Upper lobe of right lung (tissue), 1 donor: ENCODE results near the gene FAM20B. TPM values are rescaled to one million over a fixed set of nuclear protein-coding genes. Genes with fewer than 3 reads are reported as not detected.

Experiments used
- ATAC-seq: fragments of 200-7000 bp; cut with Tn5 transposase; one replicate; pipeline ENCODE4 v1.9.1; 2020; ENCODE audit warnings: mild to moderate bottlenecking, moderate library complexity
- DNase-seq: peaks from one replicate; pipeline ENCODE4 v3.0.0-alpha.2; 2020
- H3K27ac ChIP-seq: fragments of 200-600 bp; one replicate; pipeline ENCODE4 v1.8.0; 2022
- H3K27me3 ChIP-seq: fragments of 200-600 bp; one replicate; pipeline ENCODE4 v1.8.0; 2022; ENCODE audit warnings: mild to moderate bottlenecking
- H3K36me3 ChIP-seq: fragments of 200-600 bp; one replicate; pipeline ENCODE4 v1.8.0; 2022
- H3K4me1 ChIP-seq: fragments of 200-600 bp; one replicate; pipeline ENCODE4 v1.8.0; 2022
- H3K4me3 ChIP-seq: fragments of 200-600 bp; one replicate; pipeline ENCODE4 v1.8.0; 2022; ENCODE audit warnings: mild to moderate bottlenecking
- H3K9me3 ChIP-seq: fragments of 200-600 bp; one replicate; pipeline ENCODE4 v1.8.0; 2022
- intact Hi-C: fragments of 100-400 bp; cut with DNase I; formaldehyde crosslinking; loops from one replicate; pipeline ENCODE4 v1.11.0; 2022
- total RNA-seq: library from RNA; stranded (reverse); fragmentation: NEBNext Ultra II Directional; extraction: Animal tissue kit (Norgen Biotek cat#: 25700); gene quantifications from one replicate; pipeline ENCODE4 v1.2.1, GENCODE V29; 2021
- TF ChIP-seq, protein P1 (sequence below): fragments of 200-600 bp; IDR thresholded peaks from one replicate; pipeline ENCODE4 v1.8.0; 2022; ENCODE audit warnings: antibody characterized with exemption
- donor health status: DM: no; HTN: yes; CAD: no; lungs with severe emphysema.

Gene FAM20B
- total RNA-seq, 1 donor from 2014 or later = 44.0 TPM

DNA sequence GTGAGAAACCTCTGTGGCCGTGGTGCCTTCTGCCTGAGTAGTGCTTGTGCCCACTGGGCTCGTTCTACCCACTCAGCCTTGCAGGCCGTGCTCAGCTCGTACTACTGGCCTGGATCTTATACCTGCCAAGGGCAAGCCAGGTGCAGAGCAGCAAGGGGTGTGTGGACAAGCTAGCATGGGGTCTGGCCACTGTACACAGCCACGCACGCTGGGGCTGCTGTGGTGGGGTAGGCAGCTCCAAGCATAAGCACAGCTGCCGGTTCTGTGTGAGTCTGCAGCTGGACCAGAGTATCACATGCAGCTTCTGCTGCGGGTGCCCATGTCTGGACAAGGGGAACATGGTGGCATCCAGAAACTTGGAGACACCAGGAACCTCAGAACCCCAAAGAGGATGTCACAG is 16.4 kb downstream of the FAM20B start:
- Histone ChIP-seq H3K27me3 (no peaks in the 10 kb centered on the region), H3K27ac (no peak overlapping the region), H3K36me3 (no peaks in the 10 kb centered on the region), H3K9me3 (no peaks in the 10 kb centered on the region), H3K4me3 (no peak overlapping the region), H3K4me1 (peaks cover 10% of the 10 kb centered on the region)
- ATAC-seq (no peak), DNase-seq (no peak)
- TF ChIP-seq, protein P1, sequence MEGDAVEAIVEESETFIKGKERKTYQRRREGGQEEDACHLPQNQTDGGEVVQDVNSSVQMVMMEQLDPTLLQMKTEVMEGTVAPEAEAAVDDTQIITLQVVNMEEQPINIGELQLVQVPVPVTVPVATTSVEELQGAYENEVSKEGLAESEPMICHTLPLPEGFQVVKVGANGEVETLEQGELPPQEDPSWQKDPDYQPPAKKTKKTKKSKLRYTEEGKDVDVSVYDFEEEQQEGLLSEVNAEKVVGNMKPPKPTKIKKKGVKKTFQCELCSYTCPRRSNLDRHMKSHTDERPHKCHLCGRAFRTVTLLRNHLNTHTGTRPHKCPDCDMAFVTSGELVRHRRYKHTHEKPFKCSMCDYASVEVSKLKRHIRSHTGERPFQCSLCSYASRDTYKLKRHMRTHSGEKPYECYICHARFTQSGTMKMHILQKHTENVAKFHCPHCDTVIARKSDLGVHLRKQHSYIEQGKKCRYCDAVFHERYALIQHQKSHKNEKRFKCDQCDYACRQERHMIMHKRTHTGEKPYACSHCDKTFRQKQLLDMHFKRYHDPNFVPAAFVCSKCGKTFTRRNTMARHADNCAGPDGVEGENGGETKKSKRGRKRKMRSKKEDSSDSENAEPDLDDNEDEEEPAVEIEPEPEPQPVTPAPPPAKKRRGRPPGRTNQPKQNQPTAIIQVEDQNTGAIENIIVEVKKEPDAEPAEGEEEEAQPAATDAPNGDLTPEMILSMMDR = no peak
- intact Hi-C loops = no loop called here

DNA sequence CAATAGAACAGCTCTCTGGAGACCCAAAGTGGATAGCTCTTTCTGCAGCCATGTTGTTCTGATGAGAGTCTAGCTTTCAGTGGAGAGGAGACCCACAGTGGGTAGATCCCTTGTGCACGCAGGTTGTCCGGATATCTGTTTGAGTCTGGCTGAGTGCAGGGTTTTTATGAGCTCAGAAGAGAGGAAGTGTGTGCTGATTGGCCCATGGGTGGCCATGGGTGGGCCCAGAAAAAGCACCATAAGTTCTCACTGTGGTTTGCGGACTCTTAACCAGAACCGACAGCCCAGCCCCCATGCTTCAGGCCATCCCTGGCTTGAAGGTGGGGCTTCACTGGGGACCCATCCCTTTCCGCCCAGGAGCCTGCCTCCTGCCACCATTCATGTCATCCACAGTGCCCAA is 17.0 kb downstream of the FAM20B start:
- Histone ChIP-seq H3K36me3 (no peaks in the 10 kb centered on the region), H3K9me3 (no peaks in the 10 kb centered on the region), H3K4me1 (peaks cover 10% of the 10 kb centered on the region), H3K4me3 (no peak overlapping the region), H3K27ac (no peak overlapping the region), H3K27me3 (no peaks in the 10 kb centered on the region)
- no peak for ATAC-seq
- intact Hi-C loops = no loop called here
- no peak for DNase-seq
- TF ChIP-seq, protein P1 = no peak

DNA sequence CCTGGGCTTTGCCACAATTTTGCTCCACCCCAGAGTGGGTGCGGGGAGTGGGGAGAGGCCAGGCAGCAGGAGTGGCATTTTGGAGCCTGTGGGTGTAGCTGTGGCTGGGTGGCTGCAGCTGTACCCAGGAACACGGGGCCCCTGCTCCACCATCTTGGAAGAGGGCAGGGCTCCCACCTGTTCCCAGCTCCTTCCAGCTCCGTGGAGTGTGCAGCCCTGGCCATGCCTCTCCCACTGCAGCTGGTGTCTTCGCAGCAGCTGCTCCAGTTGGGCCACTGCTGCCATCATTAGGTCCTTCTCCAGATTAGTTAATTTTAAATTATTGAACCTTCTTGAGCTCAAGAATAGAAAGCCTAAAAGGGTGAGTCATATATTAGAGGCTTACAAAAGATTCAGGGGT is 17.6 kb downstream of the FAM20B start:
- Histone ChIP-seq H3K9me3 (no peaks in the 10 kb centered on the region), H3K36me3 (no peaks in the 10 kb centered on the region), H3K27me3 (no peaks in the 10 kb centered on the region), H3K4me3 (no peak overlapping the region), H3K4me1 (peaks cover 10% of the 10 kb centered on the region), H3K27ac (no peak overlapping the region)
- DNase-seq (no peak), ATAC-seq (no peak)
- intact Hi-C loops = no loop called here
- TF ChIP-seq, protein P1 = no peak

DNA sequence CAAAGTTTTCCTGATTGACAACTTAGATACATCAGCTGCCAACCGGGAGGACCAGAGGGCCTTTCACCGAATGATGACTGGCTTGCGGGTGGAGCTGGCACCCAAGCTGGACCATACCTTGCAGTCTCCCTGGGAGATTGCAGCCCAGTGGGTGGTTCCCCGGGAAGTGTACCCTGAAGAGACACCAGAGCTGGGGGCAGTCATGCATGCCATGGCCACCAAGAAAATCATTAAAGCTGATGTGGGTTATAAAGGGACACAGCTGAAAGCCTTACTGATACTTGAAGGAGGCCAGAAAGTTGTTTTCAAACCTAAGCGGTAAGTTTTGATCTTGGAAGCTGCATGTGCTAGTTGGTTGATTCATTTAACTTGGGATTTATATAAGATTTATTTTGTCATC is 18.2 kb downstream of the FAM20B start:
- TF ChIP-seq, protein P1 = no peak
- Histone ChIP-seq H3K9me3 (no peaks in the 10 kb centered on the region), H3K4me1 (peaks cover 5% of the 10 kb centered on the region), H3K4me3 (no peak overlapping the region), H3K36me3 (no peaks in the 10 kb centered on the region), H3K27ac (no peak overlapping the region), H3K27me3 (no peaks in the 10 kb centered on the region)
- ATAC-seq (no peak), DNase-seq (no peak)
- intact Hi-C loops = no loop called here

DNA sequence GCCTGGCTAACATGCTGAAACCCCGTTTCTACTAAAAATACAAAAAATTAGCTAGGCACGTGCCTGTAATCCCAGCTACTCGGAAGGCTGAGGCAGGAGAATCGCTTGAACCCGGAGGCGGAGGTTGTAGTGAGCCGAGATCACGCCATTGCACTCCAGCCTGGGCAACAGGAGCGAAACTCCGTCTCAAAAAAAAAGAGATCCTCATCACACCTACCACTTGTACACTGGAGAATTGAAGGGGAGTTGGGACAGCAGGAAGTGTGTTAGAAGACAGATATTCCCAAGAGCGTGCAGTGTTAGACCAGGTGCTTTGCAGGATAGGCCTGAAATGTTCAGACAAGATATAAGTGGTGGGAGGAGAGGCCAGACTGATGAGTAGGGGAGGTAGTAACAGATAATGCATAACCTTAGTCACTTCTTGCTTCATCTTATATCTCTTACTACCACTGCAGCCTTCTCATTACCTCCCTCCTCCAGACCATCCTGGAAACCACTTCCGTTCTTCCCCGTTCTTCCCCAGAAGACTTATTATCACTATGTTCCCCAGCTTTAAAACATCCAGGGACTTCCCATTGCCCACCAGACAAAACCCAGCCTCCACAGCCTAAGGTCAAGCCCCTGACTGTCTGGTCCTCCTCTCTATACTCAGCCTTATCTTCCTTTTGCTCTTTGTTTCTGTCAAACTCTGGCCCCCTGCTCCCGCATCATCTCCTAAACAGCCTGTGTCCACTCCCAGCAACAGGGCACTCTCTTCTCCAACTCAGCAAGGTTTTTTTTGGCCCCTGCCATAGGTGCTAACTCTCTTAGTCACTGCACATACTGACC is 21.3 kb downstream of the FAM20B start:
- Histone ChIP-seq H3K9me3 (no peaks in the 10 kb centered on the region), H3K36me3 (no peaks in the 10 kb centered on the region), H3K4me1 (no peaks in the 10 kb centered on the region), H3K27ac (no peak overlapping the region), H3K27me3 (no peaks in the 10 kb centered on the region), H3K4me3 (no peak overlapping the region)
- no peak for ATAC-seq
- TF ChIP-seq, protein P1 = no peak
- no peak for DNase-seq
- intact Hi-C loops = no loop called here
